Mesenchymal stem cell (in vitro differentiated cells and primary cell): ENCODE results near the gene INMT.

Experiments used
- DNase-seq: peaks from one replicate; pipeline ENCODE4 v3.0.0-alpha.2; 2013
- H2AFZ ChIP-seq: one replicate; pipeline ENCODE4 v1.6.1; 2013; ENCODE audit warnings: low read depth, mild to moderate bottlenecking, control low read depth, inconsistent platforms, low read length, moderate library complexity
- H2AK5ac ChIP-seq: 2 replicates; pipeline ENCODE4 v1.6.1; 2013; ENCODE audit warnings: low read length, moderate library complexity, mild to moderate bottlenecking, inconsistent platforms; ENCODE audit not compliant: severe bottlenecking
- H2BK120ac ChIP-seq: one replicate; pipeline ENCODE4 v1.6.1; 2013; ENCODE audit warnings: low read depth, mild to moderate bottlenecking, inconsistent platforms, low read length, moderate library complexity
- H2BK12ac ChIP-seq, 2 experiments: one replicate each; pipeline ENCODE4 v1.6.1; 2013; ENCODE audit warnings: inconsistent platforms in 2 of 2, low read length in 2 of 2, mild to moderate bottlenecking in 2 of 2, moderate library complexity in 2 of 2, control low read depth in 1 of 2
- H2BK15ac ChIP-seq: one replicate; pipeline ENCODE4 v1.6.1; 2013; ENCODE audit warnings: mild to moderate bottlenecking, low read depth, inconsistent platforms; ENCODE audit not compliant: poor library complexity, severe bottlenecking
- H2BK5ac ChIP-seq: 2 replicates; pipeline ENCODE4 v1.6.1; 2013; ENCODE audit warnings: low read depth, mild to moderate bottlenecking, low read length, control low read depth, inconsistent platforms; ENCODE audit not compliant: poor library complexity, severe bottlenecking
- H3K14ac ChIP-seq, 2 experiments: one replicate each; pipeline ENCODE4 v1.6.1; 2013; ENCODE audit warnings: inconsistent platforms in 2 of 2, low read length in 2 of 2, control low read depth in 1 of 2, mild to moderate bottlenecking in 1 of 2, moderate library complexity in 1 of 2
- H3K18ac ChIP-seq, 2 experiments: one replicate each; pipeline ENCODE4 v1.6.1; 2013; ENCODE audit warnings: inconsistent platforms in 2 of 2, low read length in 2 of 2, control low read depth in 1 of 2, low read depth in 1 of 2, mild to moderate bottlenecking in 1 of 2
- H3K23ac ChIP-seq, 2 experiments: one replicate each; pipeline ENCODE4 v1.6.1; 2013; ENCODE audit warnings: inconsistent platforms in 2 of 2, low read length in 2 of 2, mild to moderate bottlenecking in 2 of 2, moderate library complexity in 2 of 2, control low read depth in 1 of 2
- H3K27ac ChIP-seq: 2 replicates; pipeline ENCODE4 v1.5.1; 2013; ENCODE audit warnings: mild to moderate bottlenecking, moderate library complexity, low read length, control low read depth, inconsistent platforms; ENCODE audit not compliant: poor library complexity, severe bottlenecking
- H3K27me3 ChIP-seq, 2 experiments: 2 replicates each; pipeline versions ENCODE4 v1.6.1 to v1.7.0; 2013; ENCODE audit warnings: low read length in 2 of 2, mild to moderate bottlenecking in 2 of 2, moderate library complexity in 2 of 2, control low read depth in 1 of 2, inconsistent platforms in 1 of 2; ENCODE audit not compliant: control insufficient read depth in 1 of 2, insufficient read depth in 1 of 2
- H3K36me3 ChIP-seq, 2 experiments: 2 replicates each; pipeline versions ENCODE4 v1.6.1 to v1.7.0; 2013; ENCODE audit warnings: low read length in 2 of 2, control low read depth in 1 of 2, inconsistent platforms in 1 of 2, low read depth in 1 of 2, mild to moderate bottlenecking in 1 of 2; ENCODE audit not compliant: insufficient read depth in 2 of 2, control insufficient read depth in 1 of 2
- H3K4ac ChIP-seq, 2 experiments: one replicate each; pipeline ENCODE4 v1.6.1; 2013; ENCODE audit warnings: inconsistent platforms in 2 of 2, low read length in 2 of 2, mild to moderate bottlenecking in 2 of 2, moderate library complexity in 2 of 2, control low read depth in 1 of 2, low read depth in 1 of 2
- H3K4me1 ChIP-seq: 2 replicates; pipeline ENCODE4 v1.6.1; 2013; ENCODE audit warnings: low read depth, low read length, control low read depth; ENCODE audit not compliant: control insufficient read depth, insufficient read depth
- H3K4me2 ChIP-seq: 2 replicates; pipeline ENCODE4 v1.6.1; 2013; ENCODE audit warnings: low read length, mild to moderate bottlenecking, inconsistent platforms; ENCODE audit not compliant: poor library complexity, severe bottlenecking
- H3K4me3 ChIP-seq, 2 experiments: 2 replicates each; pipeline versions ENCODE4 v1.5.1 to v1.7.0; 2013; ENCODE audit warnings: low read length in 2 of 2, mild to moderate bottlenecking in 2 of 2, control low read depth in 1 of 2, low read depth in 1 of 2; ENCODE audit not compliant: insufficient read depth in 1 of 2
- H3K79me1 ChIP-seq: replicated peaks from 2 replicates; pipeline ENCODE4 v1.6.1; 2013; ENCODE audit warnings: mild to moderate bottlenecking, control low read depth, low read length, inconsistent platforms; ENCODE audit not compliant: poor library complexity, severe bottlenecking
- H3K9ac ChIP-seq: 2 replicates; pipeline ENCODE4 v1.7.0; 2013; ENCODE audit warnings: mild to moderate bottlenecking, low read length, moderate library complexity
- H3K9me3 ChIP-seq: 2 replicates; pipeline ENCODE4 v1.7.0; 2013; ENCODE audit warnings: mild to moderate bottlenecking, low read length; ENCODE audit not compliant: control insufficient read depth
- H4K8ac ChIP-seq: one replicate; pipeline ENCODE4 v1.6.1; 2013; ENCODE audit warnings: inconsistent platforms, mild to moderate bottlenecking, low read length, moderate library complexity
- H4K91ac ChIP-seq: one replicate; pipeline ENCODE4 v1.6.1; 2013; ENCODE audit warnings: mild to moderate bottlenecking, low read length, inconsistent platforms
- WGBS: methylation state at CpG from one replicate; pipeline ENCODE4 v1.1.7; 2013; ENCODE audit warnings: mixed read lengths; 5-methylcytosine and 5-hydroxymethylcytosine counted together

Gene INMT

GRCh38 chr7:30805081-30805691, 53.3 kb downstream of the INMT start:
- WGBS: 95% methylated on average over 9 of the region's 9 CpGs
- H3K9ac ChIP-seq: peak overlapping the region; percentile 35

GRCh38 chr7:30805931-30806330, 54.0 kb downstream of the INMT start:
- H3K27ac ChIP-seq: no peak overlapping the region
- no peak overlapping the region for H3K14ac ChIP-seq
- H3K4me1 ChIP-seq: peaks cover 25% of the 10 kb centered on the region
- H3K79me1 ChIP-seq: peaks cover 32% of the 10 kb centered on the region
- WGBS: 93% methylated on average over 6 of the region's 6 CpGs
- peak overlapping the region; percentile 53 for H4K91ac ChIP-seq
- H3K36me3 ChIP-seq: peaks cover 3% of the 10 kb centered on the region in 2 experiments
- no peak overlapping the region for H3K4me3 ChIP-seq
- no peaks in the 10 kb centered on the region for H3K9me3 ChIP-seq
- H2AK5ac ChIP-seq: peak overlapping the region; percentile 87
- H2BK120ac ChIP-seq: no peak overlapping the region
- H3K4ac ChIP-seq: peak overlapping the region in 1 of 2 experiments; percentile 98
- no peak for DNase-seq
- no peak overlapping the region for H3K23ac ChIP-seq
- no peak overlapping the region for H3K4me2 ChIP-seq
- peak overlapping the region; percentile 100 for H2BK12ac ChIP-seq
- H3K27me3 ChIP-seq: no peaks in the 10 kb centered on the region
- no peak overlapping the region for H3K9ac ChIP-seq
- no peak overlapping the region for H4K8ac ChIP-seq
- no peak overlapping the region for H2BK15ac ChIP-seq
- no peak overlapping the region for H2AFZ ChIP-seq
- peak overlapping the region in 1 of 2 experiments; percentile 96 for H3K18ac ChIP-seq
- H2BK5ac ChIP-seq: no peak overlapping the region

More at GRCh38 chr7:30805081-30805691, 53.3 kb downstream of the INMT start:
- DNase-seq: no peak
- H3K4me2 ChIP-seq: no peak overlapping the region
- no peaks in the 10 kb centered on the region for H3K9me3 ChIP-seq
- H2AK5ac ChIP-seq: peak overlapping the region; percentile 87
- H3K23ac ChIP-seq: no peak overlapping the region
- peak overlapping the region; percentile 99 for H2BK120ac ChIP-seq
- H3K27me3 ChIP-seq: no peaks in the 10 kb centered on the region
- H2AFZ ChIP-seq: no peak overlapping the region
- peak overlapping the region; percentile 88 for H3K27ac ChIP-seq
- peak overlapping the region; percentile 92 for H4K8ac ChIP-seq
- peaks cover 30% of the 10 kb centered on the region for H3K4me1 ChIP-seq
- peak overlapping the region; percentile 98 for H4K91ac ChIP-seq
- peak overlapping the region; percentile 92 to 98 for H3K4ac ChIP-seq
- peak overlapping the region; percentile 60 for H2BK15ac ChIP-seq
- H3K18ac ChIP-seq: peak overlapping the region; percentile 96 to 99
- peak overlapping the region; percentile 71 for H2BK5ac ChIP-seq
- H2BK12ac ChIP-seq: peak overlapping the region; percentile 100
- no peak overlapping the region for H3K4me3 ChIP-seq
- peaks cover 3% of the 10 kb centered on the region in 2 experiments for H3K36me3 ChIP-seq
- peaks cover 32% of the 10 kb centered on the region for H3K79me1 ChIP-seq
- H3K14ac ChIP-seq: peak overlapping the region in 1 of 2 experiments; percentile 82
